MCF 10A (cell line): ENCODE results near the gene UNKL. TPM values are rescaled to one million over a fixed set of nuclear protein-coding genes. Genes with fewer than 3 reads are reported as not detected.

Experiments used
- BruUV-seq: library from RNA; stranded (reverse); fragments of 400-500 nt; replicated peaks from 2 replicates; lab custom pipeline; 2021; lab: Mats Ljungman, UMichigan
- CTCF ChIA-PET: fragments of 300-600 bp; sonication (Branson Sonifier 250); formaldehyde crosslinking; extraction: SDS; loops from one replicate; lab custom pipeline; 2021; ENCODE audit warnings: antibody characterized with exemption, inconsistent platforms; lab: Yijun Ruan, JAX
- POLR2A ChIA-PET: fragments of 300-600, 350-650 bp; sonication (Branson Sonifier 250); formaldehyde crosslinking; extraction: SDS; loops from one replicate; lab custom pipeline; 2020; ENCODE audit warnings: antibody characterized with exemption, inconsistent platforms; lab: Yijun Ruan, JAX
- DNase-seq: peaks from one replicate; pipeline ENCODE4 v3.0.0-alpha.2; 2018; ENCODE audit not compliant: unreplicated experiment
- H3K27ac Mint-ChIP-seq: one replicate; pipeline ENCODE4 v1.8.0; 2022; ENCODE audit warnings: mild to moderate bottlenecking, low read depth, mixed read lengths; ENCODE audit not compliant: unreplicated experiment
- H3K27me3 Mint-ChIP-seq: one replicate; pipeline ENCODE4 v1.8.0; 2022; ENCODE audit warnings: mixed read lengths; ENCODE audit not compliant: insufficient read depth, unreplicated experiment
- H3K36me3 Mint-ChIP-seq: one replicate; pipeline ENCODE4 v1.8.0; 2022; ENCODE audit warnings: mild to moderate bottlenecking, moderate library complexity, mixed read lengths; ENCODE audit not compliant: insufficient read depth, unreplicated experiment
- H3K4me1 Mint-ChIP-seq: one replicate; pipeline ENCODE4 v1.8.0; 2022; ENCODE audit warnings: mixed read lengths; ENCODE audit not compliant: insufficient read depth, unreplicated experiment
- H3K4me3 Mint-ChIP-seq: one replicate; pipeline ENCODE4 v1.8.0; 2022; ENCODE audit warnings: mild to moderate bottlenecking, moderate library complexity, mixed read lengths; ENCODE audit not compliant: unreplicated experiment
- H3K9me3 Mint-ChIP-seq: one replicate; pipeline ENCODE4 v1.8.0; 2022; ENCODE audit warnings: mixed read lengths; ENCODE audit not compliant: unreplicated experiment
- CTCF ChIP-seq: fragments of 200-600 bp; IDR thresholded peaks from one replicate; pipeline ENCODE4 v1.8.0; 2022; ENCODE audit warnings: antibody characterized with exemption, mild to moderate bottlenecking; ENCODE audit not compliant: unreplicated experiment
- intact Hi-C: fragments of 100-400 bp; cut with micrococcal nuclease; formaldehyde crosslinking; loops from 2 replicates; pipeline ENCODE4 v1.14.1; 2022
- total RNA-seq: library from RNA; stranded (reverse); gene quantifications from 2 replicates; pipeline ENCODE4 v1.2.3, GENCODE V29; 2022

UNKL gene
- total RNA-seq, 1 experiment from 2014 or later = 12.3 TPM

- ChIA-PET CTCF (interaction anchor here (0.8 to 1.1 kb wide), 3 partner anchors 17 to 277 kb away, joined by 3 to 4 read pairs (median 3); no protein-coding TSS in a partner anchor), POLR2A (interaction anchor here (0.8 kb wide), 1 partner anchor 50 kb away, joined by 4 read pairs; no protein-coding TSS in a partner anchor)
- no TSS peak for BruUV-seq
- Mint-ChIP-seq H3K36me3 (peaks cover 24% of the 10 kb centered on the region), H3K9me3 (no peaks in the 10 kb centered on the region), H3K4me3 (peak overlapping the region; percentile 70), H3K27ac (no peak overlapping the region), H3K27me3 (no peaks in the 10 kb centered on the region), H3K4me1 (no peaks in the 10 kb centered on the region)
- DNase-seq = peak; percentile 49
- peak; percentile 72 for TF ChIP-seq CTCF
- intact Hi-C loops = no loop called here
Observed at GRCh38 chr16:1413684-1414531, 596 bp downstream of the UNKL start.

GRCh38 chr16:1412847-1413246, 1.7 kb downstream of the UNKL start:
- CTCF ChIA-PET = interaction anchor here (0.6 to 1.1 kb wide), 3 partner anchors 10 to 278 kb away, joined by 3 read pairs; no protein-coding TSS in a partner anchor

GRCh38 chr16:1408171-1408837, 6.2 kb downstream of the UNKL start:
- Mint-ChIP-seq H3K27me3 (no peaks in the 10 kb centered on the region), H3K27ac (no peak overlapping the region), H3K36me3 (peaks cover 21% of the 10 kb centered on the region), H3K4me3 (peak overlapping the region; percentile 78), H3K4me1 (peaks cover 8% of the 10 kb centered on the region), H3K9me3 (no peaks in the 10 kb centered on the region)
- TF ChIP-seq CTCF = no peak
- CTCF ChIA-PET = interaction anchor here (0.6 kb wide), 1 partner anchor 95 kb away, joined by 3 read pairs; no protein-coding TSS in a partner anchor
- intact Hi-C loops = no loop called here
- BruUV-seq = no TSS peak
- DNase-seq = peak; percentile 87
- POLR2A ChIA-PET = interaction anchor here (0.7 to 1.4 kb wide), 3 partner anchors 10 to 864 kb away, joined by 4 to 12 read pairs (median 4); partner anchors contain the start of gene UQCC4

More at GRCh38 chr16:1412847-1413246, 1.7 kb downstream of the UNKL start:
- H3K36me3 Mint-ChIP-seq = peaks cover 16% of the 10 kb centered on the region
- H3K4me1 Mint-ChIP-seq = peaks cover 7% of the 10 kb centered on the region
- no peak overlapping the region for H3K4me3 Mint-ChIP-seq
- H3K9me3 Mint-ChIP-seq = no peaks in the 10 kb centered on the region
- no TSS peak for BruUV-seq
- H3K27me3 Mint-ChIP-seq = no peaks in the 10 kb centered on the region
- TF ChIP-seq CTCF = no peak
- no peak overlapping the region for H3K27ac Mint-ChIP-seq
- no peak for DNase-seq
- intact Hi-C loops = no loop called here
- POLR2A ChIA-PET = interaction anchor here (0.8 to 1.8 kb wide), 2 partner anchors 8 to 49 kb away, joined by 4 to 7 read pairs; partner anchors contain the start of gene UQCC4
